ENCODE data around the gene EFNA4. TPM values are rescaled to one million over a fixed set of nuclear protein-coding genes. Genes with fewer than 3 reads are reported as not detected.

The EFNA4 gene
- total and polyA plus RNA-seq, 9 of the 15 experiments (the other 6 are each of a cell fraction or from before 2014, with no cell fraction given) = 0.68 to 7.4 (median 6.1) TPM

GRCh38 chr1:155084722-155085503 lies 21.4 kb downstream of the EFNA4 start (continued):
- TF ChIP-seq VEZF1 (CRISPR knock-in tag; IDR thresholded peaks at IDR 0.05) (peak; percentile 85), PML (IDR thresholded peaks at IDR 0.05; ENCODE audit: low read length) (0 out of 2 replicates have a peak, but pooled peaks have one; percentile 11), SMAD4 (CRISPR knock-in tag; conservative IDR thresholded peaks at IDR 0.05) (peak; percentile 58; the same call in 1 of the 2 replicates), ZNF134 (CRISPR knock-in tag; conservative IDR thresholded peaks at IDR 0.05) (no peak), RBFOX2 (IDR thresholded peaks at IDR 0.05; ENCODE audit: low read depth, low read length) (peak; percentile 70), MIER1 (IDR thresholded peaks at IDR 0.05; ENCODE audit: low read depth) (peak; percentile 62; the same call in 1 of the 2 replicates), TBP (optimal IDR thresholded peaks at IDR 0.05; ENCODE audit: low read depth, low read length) (peak; percentile 28), ELF2 (CRISPR knock-in tag; IDR thresholded peaks at IDR 0.05) (peak; percentile 28; the same call in 1 of the 2 replicates), NFATC3 (IDR thresholded peaks at IDR 0.05) (no peak), STAG1 (CRISPR knock-in tag; IDR thresholded peaks at IDR 0.05; ENCODE audit: borderline replicate concordance) (peak; percentile 94), BRD4 (IDR thresholded peaks at IDR 0.05) (no peak), GABPB1 (CRISPR knock-in tag; IDR thresholded peaks at IDR 0.05) (peak; percentile 74), POLR2A (conservative IDR thresholded peaks at IDR 0.05) (peak; percentile 36; the same call in 1 of the 2 replicates), SMARCA4 (IDR thresholded peaks at IDR 0.05) (peak; percentile 9; the same call in 1 of the 2 replicates), MYNN (IDR thresholded peaks at IDR 0.05) (peak; percentile 85; the same call in 1 of the 2 replicates), MYNN (CRISPR knock-in tag; IDR thresholded peaks at IDR 0.05) (no peak), LCOR (CRISPR knock-in tag; IDR thresholded peaks at IDR 0.05) (peak; percentile 95), NEUROD1 (IDR thresholded peaks at IDR 0.05; ENCODE audit: borderline replicate concordance, low read depth, low read length, partially characterized antibody) (peak; percentile 93)
- TF ChIP-seq, protein P1, sequence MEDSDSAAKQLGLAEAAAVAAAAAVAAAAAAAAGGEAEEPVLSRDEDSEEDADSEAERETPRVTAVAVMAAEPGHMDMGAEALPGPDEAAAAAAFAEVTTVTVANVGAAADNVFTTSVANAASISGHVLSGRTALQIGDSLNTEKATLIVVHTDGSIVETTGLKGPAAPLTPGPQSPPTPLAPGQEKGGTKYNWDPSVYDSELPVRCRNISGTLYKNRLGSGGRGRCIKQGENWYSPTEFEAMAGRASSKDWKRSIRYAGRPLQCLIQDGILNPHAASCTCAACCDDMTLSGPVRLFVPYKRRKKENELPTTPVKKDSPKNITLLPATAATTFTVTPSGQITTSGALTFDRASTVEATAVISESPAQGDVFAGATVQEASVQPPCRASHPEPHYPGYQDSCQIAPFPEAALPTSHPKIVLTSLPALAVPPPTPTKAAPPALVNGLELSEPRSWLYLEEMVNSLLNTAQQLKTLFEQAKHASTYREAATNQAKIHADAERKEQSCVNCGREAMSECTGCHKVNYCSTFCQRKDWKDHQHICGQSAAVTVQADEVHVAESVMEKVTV (CRISPR knock-in tag; IDR thresholded peaks at IDR 0.05) = peak; percentile 98
- TF ChIP-seq, protein P2, sequence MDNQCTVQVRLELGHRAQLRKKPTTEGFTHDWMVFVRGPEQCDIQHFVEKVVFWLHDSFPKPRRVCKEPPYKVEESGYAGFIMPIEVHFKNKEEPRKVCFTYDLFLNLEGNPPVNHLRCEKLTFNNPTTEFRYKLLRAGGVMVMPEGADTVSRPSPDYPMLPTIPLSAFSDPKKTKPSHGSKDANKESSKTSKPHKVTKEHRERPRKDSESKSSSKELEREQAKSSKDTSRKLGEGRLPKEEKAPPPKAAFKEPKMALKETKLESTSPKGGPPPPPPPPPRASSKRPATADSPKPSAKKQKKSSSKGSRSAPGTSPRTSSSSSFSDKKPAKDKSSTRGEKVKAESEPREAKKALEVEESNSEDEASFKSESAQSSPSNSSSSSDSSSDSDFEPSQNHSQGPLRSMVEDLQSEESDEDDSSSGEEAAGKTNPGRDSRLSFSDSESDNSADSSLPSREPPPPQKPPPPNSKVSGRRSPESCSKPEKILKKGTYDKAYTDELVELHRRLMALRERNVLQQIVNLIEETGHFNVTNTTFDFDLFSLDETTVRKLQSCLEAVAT (IDR thresholded peaks at IDR 0.05) = peak; percentile 82 to 86; a peak in 3 of 4 replicates
- TF ChIP-seq, protein P3, sequence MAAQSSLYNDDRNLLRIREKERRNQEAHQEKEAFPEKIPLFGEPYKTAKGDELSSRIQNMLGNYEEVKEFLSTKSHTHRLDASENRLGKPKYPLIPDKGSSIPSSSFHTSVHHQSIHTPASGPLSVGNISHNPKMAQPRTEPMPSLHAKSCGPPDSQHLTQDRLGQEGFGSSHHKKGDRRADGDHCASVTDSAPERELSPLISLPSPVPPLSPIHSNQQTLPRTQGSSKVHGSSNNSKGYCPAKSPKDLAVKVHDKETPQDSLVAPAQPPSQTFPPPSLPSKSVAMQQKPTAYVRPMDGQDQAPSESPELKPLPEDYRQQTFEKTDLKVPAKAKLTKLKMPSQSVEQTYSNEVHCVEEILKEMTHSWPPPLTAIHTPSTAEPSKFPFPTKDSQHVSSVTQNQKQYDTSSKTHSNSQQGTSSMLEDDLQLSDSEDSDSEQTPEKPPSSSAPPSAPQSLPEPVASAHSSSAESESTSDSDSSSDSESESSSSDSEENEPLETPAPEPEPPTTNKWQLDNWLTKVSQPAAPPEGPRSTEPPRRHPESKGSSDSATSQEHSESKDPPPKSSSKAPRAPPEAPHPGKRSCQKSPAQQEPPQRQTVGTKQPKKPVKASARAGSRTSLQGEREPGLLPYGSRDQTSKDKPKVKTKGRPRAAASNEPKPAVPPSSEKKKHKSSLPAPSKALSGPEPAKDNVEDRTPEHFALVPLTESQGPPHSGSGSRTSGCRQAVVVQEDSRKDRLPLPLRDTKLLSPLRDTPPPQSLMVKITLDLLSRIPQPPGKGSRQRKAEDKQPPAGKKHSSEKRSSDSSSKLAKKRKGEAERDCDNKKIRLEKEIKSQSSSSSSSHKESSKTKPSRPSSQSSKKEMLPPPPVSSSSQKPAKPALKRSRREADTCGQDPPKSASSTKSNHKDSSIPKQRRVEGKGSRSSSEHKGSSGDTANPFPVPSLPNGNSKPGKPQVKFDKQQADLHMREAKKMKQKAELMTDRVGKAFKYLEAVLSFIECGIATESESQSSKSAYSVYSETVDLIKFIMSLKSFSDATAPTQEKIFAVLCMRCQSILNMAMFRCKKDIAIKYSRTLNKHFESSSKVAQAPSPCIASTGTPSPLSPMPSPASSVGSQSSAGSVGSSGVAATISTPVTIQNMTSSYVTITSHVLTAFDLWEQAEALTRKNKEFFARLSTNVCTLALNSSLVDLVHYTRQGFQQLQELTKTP (IDR thresholded peaks at IDR 0.05; ENCODE audit: low read depth in 1 of 2, partially characterized antibody in 2 of 2) = peak in 1 of 2 experiments; percentile 34

All from K562 (cell line).